ENCODE data around the gene ERCC6L2. TPM values are rescaled to one million over a fixed set of nuclear protein-coding genes. Genes with fewer than 3 reads are reported as not detected.

Gene ERCC6L2
- total RNA-seq, 1 experiment from 2014 or later: 39.7 TPM

GRCh38 chr9:95831810-95832209 lies 43.7 kb upstream of the ERCC6L2 start:
- no TSS peak for BruUV-seq (replicated peaks)
- no peak for DNase-seq (ENCODE audit: low read depth, low spot score)
- no peak overlapping the region for H3K4me3 ChIP-seq (ENCODE audit: low read depth in 2 of 2, low read length in 2 of 2)
- H3K9me3 ChIP-seq (ENCODE audit: control insufficient read depth, insufficient read depth, low read depth, low read length): no peaks in the 10 kb centered on the region
- no peak for ATAC-seq
- H3K27ac ChIP-seq (ENCODE audit: low read length): no peak overlapping the region
- intact Hi-C loops (cut with micrococcal nuclease; ENCODE audit: unreplicated experiment): no loop called here
- POLR2A ChIA-PET: no interaction called here
- no peaks in the 10 kb centered on the region; the same call in 1 of the 2 replicates for H3K27me3 ChIP-seq (ENCODE audit: control insufficient read depth, insufficient read depth, low read length)
- in situ Hi-C loops (cut with HindIII; ENCODE audit: low pct_unique_long_range_greater_than_20kb, low sequenced_read_pairs): no loop called here
- H3K4me1 ChIP-seq (ENCODE audit: control insufficient read depth, insufficient read depth, low read length): no peaks in the 10 kb centered on the region
- H3K36me3 ChIP-seq (ENCODE audit: control insufficient read depth, insufficient read depth, low read length): no peaks in the 10 kb centered on the region
- CTCF ChIA-PET: no interaction called here
- TF ChIP-seq TCF7L2 (IDR thresholded peaks at IDR 0.05; ENCODE audit: low read depth, low read length) (no peak), SIN3A (IDR thresholded peaks at IDR 0.05; ENCODE audit: borderline replicate concordance, insufficient read depth, low read depth, low read length) (no peak), POLR2AphosphoS5 (IDR thresholded peaks at IDR 0.05; ENCODE audit: low read depth, low read length) (no peak), CTCF (IDR thresholded peaks at IDR 0.05) (no peak)
- TF ChIP-seq, protein P1, sequence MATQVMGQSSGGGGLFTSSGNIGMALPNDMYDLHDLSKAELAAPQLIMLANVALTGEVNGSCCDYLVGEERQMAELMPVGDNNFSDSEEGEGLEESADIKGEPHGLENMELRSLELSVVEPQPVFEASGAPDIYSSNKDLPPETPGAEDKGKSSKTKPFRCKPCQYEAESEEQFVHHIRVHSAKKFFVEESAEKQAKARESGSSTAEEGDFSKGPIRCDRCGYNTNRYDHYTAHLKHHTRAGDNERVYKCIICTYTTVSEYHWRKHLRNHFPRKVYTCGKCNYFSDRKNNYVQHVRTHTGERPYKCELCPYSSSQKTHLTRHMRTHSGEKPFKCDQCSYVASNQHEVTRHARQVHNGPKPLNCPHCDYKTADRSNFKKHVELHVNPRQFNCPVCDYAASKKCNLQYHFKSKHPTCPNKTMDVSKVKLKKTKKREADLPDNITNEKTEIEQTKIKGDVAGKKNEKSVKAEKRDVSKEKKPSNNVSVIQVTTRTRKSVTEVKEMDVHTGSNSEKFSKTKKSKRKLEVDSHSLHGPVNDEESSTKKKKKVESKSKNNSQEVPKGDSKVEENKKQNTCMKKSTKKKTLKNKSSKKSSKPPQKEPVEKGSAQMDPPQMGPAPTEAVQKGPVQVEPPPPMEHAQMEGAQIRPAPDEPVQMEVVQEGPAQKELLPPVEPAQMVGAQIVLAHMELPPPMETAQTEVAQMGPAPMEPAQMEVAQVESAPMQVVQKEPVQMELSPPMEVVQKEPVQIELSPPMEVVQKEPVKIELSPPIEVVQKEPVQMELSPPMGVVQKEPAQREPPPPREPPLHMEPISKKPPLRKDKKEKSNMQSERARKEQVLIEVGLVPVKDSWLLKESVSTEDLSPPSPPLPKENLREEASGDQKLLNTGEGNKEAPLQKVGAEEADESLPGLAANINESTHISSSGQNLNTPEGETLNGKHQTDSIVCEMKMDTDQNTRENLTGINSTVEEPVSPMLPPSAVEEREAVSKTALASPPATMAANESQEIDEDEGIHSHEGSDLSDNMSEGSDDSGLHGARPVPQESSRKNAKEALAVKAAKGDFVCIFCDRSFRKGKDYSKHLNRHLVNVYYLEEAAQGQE (IDR thresholded peaks at IDR 0.05; ENCODE audit: insufficient read depth in 1 of 2, low read depth in 2 of 2, low read length in 1 of 2): no peak

GRCh38 chr9:95833546-95834178 lies 41.8 kb upstream of the ERCC6L2 start:
- BruUV-seq (replicated peaks): no TSS peak
- TF ChIP-seq SIN3A (IDR thresholded peaks at IDR 0.05; ENCODE audit: borderline replicate concordance, insufficient read depth, low read depth, low read length): no peak
- no peak for TF ChIP-seq POLR2AphosphoS5 (IDR thresholded peaks at IDR 0.05; ENCODE audit: low read depth, low read length)
- TF ChIP-seq CTCF (IDR thresholded peaks at IDR 0.05): no peak
- TF ChIP-seq, protein P1 (IDR thresholded peaks at IDR 0.05; ENCODE audit: insufficient read depth in 1 of 2, low read depth in 2 of 2, low read length in 1 of 2): no peak
- ChIA-PET CTCF (no interaction called here), POLR2A (no interaction called here)
- no peaks in the 10 kb centered on the region for H3K4me1 ChIP-seq (ENCODE audit: control insufficient read depth, insufficient read depth, low read length)
- DNase-seq (ENCODE audit: low read depth, low spot score) (no peak), ATAC-seq (no peak)
- H3K9me3 ChIP-seq (ENCODE audit: control insufficient read depth, insufficient read depth, low read depth, low read length): no peaks in the 10 kb centered on the region
- in situ Hi-C loops (cut with HindIII; ENCODE audit: low pct_unique_long_range_greater_than_20kb, low sequenced_read_pairs) (no loop called here), intact Hi-C loops (cut with micrococcal nuclease; ENCODE audit: unreplicated experiment) (no loop called here)
- no peak overlapping the region for H3K27ac ChIP-seq (ENCODE audit: low read length)
- H3K36me3 ChIP-seq (ENCODE audit: control insufficient read depth, insufficient read depth, low read length): no peaks in the 10 kb centered on the region
- H3K27me3 ChIP-seq (ENCODE audit: control insufficient read depth, insufficient read depth, low read length): no peaks in the 10 kb centered on the region; the same call in 1 of the 2 replicates
- no peak overlapping the region for H3K4me3 ChIP-seq (ENCODE audit: low read depth in 2 of 2, low read length in 2 of 2)
